Panc1 (cell line): ENCODE measurements around the gene OST4. TPM values are rescaled to one million over a fixed set of nuclear protein-coding genes. Genes with fewer than 3 reads are reported as not detected.

Source experiments
- ATAC-seq: fragments of 200-7000 bp; cut with Tn5 transposase; 2 replicates; pipeline ENCODE4 v1.9.1; 2020; ENCODE audit warnings: mild to moderate bottlenecking, moderate library complexity
- BruUV-seq: library from RNA; stranded (reverse); fragments of 400-500 nt; replicated peaks from 2 replicates; lab custom pipeline; 2021; lab: Mats Ljungman, UMichigan
- CTCF ChIA-PET: fragments of 300-600 bp; sonication (Branson Sonifier 250); formaldehyde crosslinking; loops from one replicate; lab custom pipeline; 2022; ENCODE audit warnings: antibody characterized with exemption; lab: Charles Lee
- POLR2A ChIA-PET: fragments of 300-600 bp; sonication (Branson Sonifier 250); formaldehyde crosslinking; loops from one replicate; lab custom pipeline; 2022; ENCODE audit warnings: antibody characterized with exemption; lab: Charles Lee
- DNase-seq: peaks from one replicate; pipeline ENCODE4 v3.0.0-alpha.2; 2010; ENCODE audit warnings: low read depth, low spot score
- H3K27ac ChIP-seq: 2 replicates; pipeline ENCODE4 v1.5.1; 2011; ENCODE audit warnings: mild to moderate bottlenecking, low read length, inconsistent platforms
- H3K27me3 ChIP-seq: fragments of 200-500 bp; sonication (Bioruptor generic); 2 replicates; pipeline ENCODE4 v1.6.0; 2014; ENCODE audit warnings: low read length, inconsistent platforms; ENCODE audit not compliant: control insufficient read depth, insufficient read depth
- H3K36me3 ChIP-seq: fragments of 200-500 bp; sonication (Bioruptor generic); 2 replicates; pipeline ENCODE4 v1.5.1; 2014; ENCODE audit warnings: inconsistent platforms, mild to moderate bottlenecking, low read length, moderate library complexity; ENCODE audit not compliant: control insufficient read depth, insufficient read depth
- H3K4me1 ChIP-seq: 2 replicates; pipeline ENCODE4 v1.5.1; 2011; ENCODE audit warnings: inconsistent platforms, mild to moderate bottlenecking, low read length, moderate library complexity; ENCODE audit not compliant: control insufficient read depth, insufficient read depth
- H3K4me3 ChIP-seq, 2 experiments: 2 replicates each; pipeline ENCODE4 v1.5.1; 2011 to 2012; ENCODE audit warnings: low read depth in 2 of 2, low read length in 2 of 2, mild to moderate bottlenecking in 2 of 2, inconsistent platforms in 1 of 2, moderate library complexity in 1 of 2
- H3K9me3 ChIP-seq: fragments of 200-500 bp; sonication (Bioruptor generic); 2 replicates; pipeline ENCODE4 v1.5.1; 2014; ENCODE audit warnings: low read depth, mild to moderate bottlenecking, inconsistent platforms, low read length, moderate library complexity; ENCODE audit not compliant: control insufficient read depth, insufficient read depth
- POLR2AphosphoS5 ChIP-seq: IDR thresholded peaks from 2 replicates; pipeline ENCODE4 v1.6.1; 2012; ENCODE audit warnings: mild to moderate bottlenecking, low read depth, low read length, moderate library complexity
- REST ChIP-seq, 2 experiments: IDR thresholded peaks; 2 replicates each; pipeline ENCODE4 v1.6.1; 2011 to 2012; ENCODE audit warnings: low read depth in 2 of 2, control low read depth in 1 of 2, low read length in 1 of 2, mild to moderate bottlenecking in 1 of 2, moderate library complexity in 1 of 2; ENCODE audit not compliant: insufficient read depth in 1 of 2
- SIN3A ChIP-seq: IDR thresholded peaks from 2 replicates; pipeline ENCODE4 v1.6.1; 2012; ENCODE audit warnings: low read depth, mild to moderate bottlenecking, low read length, moderate library complexity, borderline replicate concordance; ENCODE audit not compliant: insufficient read depth
- TCF7L2 ChIP-seq: IDR thresholded peaks from 2 replicates; pipeline ENCODE4 v1.6.1; 2011; ENCODE audit warnings: mild to moderate bottlenecking, low read depth, low read length, inconsistent platforms
- in situ Hi-C: cut with HindIII; loops from 2 replicates; pipeline ENCODE4 v1.10.0; 2016; ENCODE audit warnings: low sequenced_read_pairs, low pct_unique_long_range_greater_than_20kb
- intact Hi-C: fragments of 100-400 bp; cut with micrococcal nuclease; formaldehyde crosslinking; loops from one replicate; pipeline ENCODE4 v1.10.0; 2022; ENCODE audit not compliant: unreplicated experiment
- total RNA-seq: library from RNA; stranded (reverse); gene quantifications from one replicate; pipeline ENCODE4 v1.2.1, GENCODE V29; 2021; ENCODE audit not compliant: unreplicated experiment
- TF ChIP-seq, protein P1 (sequence below): fragments of 450-650 bp; IDR thresholded peaks from 2 replicates; pipeline ENCODE4 v1.5.1; 2017; ENCODE audit warnings: mild to moderate bottlenecking

The OST4 gene
- total RNA-seq, 1 experiment from 2014 or later: 219 TPM

DNA sequence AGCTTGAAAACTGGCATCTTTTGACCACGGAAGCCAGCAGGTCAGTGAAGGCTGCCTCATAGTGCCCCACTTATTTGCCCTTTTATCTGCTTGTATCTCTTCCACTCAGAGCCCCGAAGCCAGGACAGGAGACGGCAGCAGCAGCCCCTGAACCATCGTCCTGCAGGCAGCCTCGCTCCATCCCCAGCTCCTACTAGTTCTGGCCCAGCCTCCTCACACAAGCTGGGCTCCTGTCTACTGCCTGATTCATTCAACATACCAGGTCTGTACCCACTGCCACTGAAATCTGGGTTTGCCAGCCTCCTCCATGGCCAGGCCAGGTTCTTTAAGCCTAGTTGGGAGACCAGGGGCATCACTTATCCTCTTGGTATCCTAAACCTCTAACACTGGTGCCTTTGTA, 4.1 kb downstream of the OST4 start:
- intact Hi-C loops (no loop called here), in situ Hi-C loops (no loop called here)
- H3K27me3 ChIP-seq: no peaks in the 10 kb centered on the region
- H3K4me3 ChIP-seq: no peak overlapping the region
- ATAC-seq: no peak
- no peak overlapping the region for H3K27ac ChIP-seq
- BruUV-seq: no TSS peak
- no peak for TF ChIP-seq REST (IDR thresholded peaks at IDR 0.05; ENCODE audit: insufficient read depth in 1 of 2, low read depth in 2 of 2, low read length in 1 of 2)
- TF ChIP-seq, protein P1, sequence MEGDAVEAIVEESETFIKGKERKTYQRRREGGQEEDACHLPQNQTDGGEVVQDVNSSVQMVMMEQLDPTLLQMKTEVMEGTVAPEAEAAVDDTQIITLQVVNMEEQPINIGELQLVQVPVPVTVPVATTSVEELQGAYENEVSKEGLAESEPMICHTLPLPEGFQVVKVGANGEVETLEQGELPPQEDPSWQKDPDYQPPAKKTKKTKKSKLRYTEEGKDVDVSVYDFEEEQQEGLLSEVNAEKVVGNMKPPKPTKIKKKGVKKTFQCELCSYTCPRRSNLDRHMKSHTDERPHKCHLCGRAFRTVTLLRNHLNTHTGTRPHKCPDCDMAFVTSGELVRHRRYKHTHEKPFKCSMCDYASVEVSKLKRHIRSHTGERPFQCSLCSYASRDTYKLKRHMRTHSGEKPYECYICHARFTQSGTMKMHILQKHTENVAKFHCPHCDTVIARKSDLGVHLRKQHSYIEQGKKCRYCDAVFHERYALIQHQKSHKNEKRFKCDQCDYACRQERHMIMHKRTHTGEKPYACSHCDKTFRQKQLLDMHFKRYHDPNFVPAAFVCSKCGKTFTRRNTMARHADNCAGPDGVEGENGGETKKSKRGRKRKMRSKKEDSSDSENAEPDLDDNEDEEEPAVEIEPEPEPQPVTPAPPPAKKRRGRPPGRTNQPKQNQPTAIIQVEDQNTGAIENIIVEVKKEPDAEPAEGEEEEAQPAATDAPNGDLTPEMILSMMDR: no peak
- TF ChIP-seq POLR2AphosphoS5: no peak
- no peak for TF ChIP-seq SIN3A
- no peak for TF ChIP-seq TCF7L2
- H3K9me3 ChIP-seq: no peaks in the 10 kb centered on the region
- DNase-seq: no peak
- ChIA-PET POLR2A (no interaction called here), CTCF (no interaction called here)
- H3K36me3 ChIP-seq: no peaks in the 10 kb centered on the region
- peaks cover 12% of the 10 kb centered on the region for H3K4me1 ChIP-seq

- Histone ChIP-seq H3K9me3 (no peaks in the 10 kb centered on the region), H3K27me3 (no peaks in the 10 kb centered on the region), H3K4me3 (no peak overlapping the region), H3K4me1 (peaks cover 2% of the 10 kb centered on the region), H3K36me3 (no peaks in the 10 kb centered on the region), H3K27ac (no peak overlapping the region)
- TF ChIP-seq SIN3A (no peak), TCF7L2 (no peak), REST (IDR thresholded peaks at IDR 0.05; ENCODE audit: insufficient read depth in 1 of 2, low read depth in 2 of 2, low read length in 1 of 2) (no peak), POLR2AphosphoS5 (no peak)
- TF ChIP-seq, protein P1: no peak
- intact Hi-C loops (no loop called here), in situ Hi-C loops (no loop called here)
- CTCF ChIA-PET: interaction anchor here (0.6 kb wide), 1 partner anchor 215 kb away, joined by 3 read pairs; no protein-coding TSS in a partner anchor
- BruUV-seq: no TSS peak
- POLR2A ChIA-PET: interaction anchor here (0.7 to 1.2 kb wide), 2 partner anchors 14 to 97 kb away, joined by 3 read pairs; partner anchors contain the start of gene AGBL5
- no peak for ATAC-seq
- no peak for DNase-seq
Measured at GRCh38 chr2:27065128-27065527, 6.3 kb downstream of the OST4 start.
